IMR-90 (cell line): ENCODE data around the gene FAM161A. TPM values are rescaled to one million over a fixed set of nuclear protein-coding genes. Genes with fewer than 3 reads are reported as not detected.

ENCODE experiments used
- ATAC-seq: fragments of 200-7000 bp; cut with Tn5 transposase; 2 replicates; pipeline ENCODE4 v1.9.1; 2020; ENCODE audit warnings: low read depth, mild to moderate bottlenecking, moderate library complexity
- BruUV-seq: library from RNA; stranded (reverse); fragments of 400-500 nt; replicated peaks from 2 replicates; lab custom pipeline; 2021; lab: Mats Ljungman, UMichigan
- CTCF ChIA-PET: fragments of 300-600 bp; formaldehyde crosslinking; extraction: SDS; loops from one replicate; lab custom pipeline; 2021; ENCODE audit warnings: antibody characterized with exemption; lab: Yijun Ruan, JAX
- POLR2A ChIA-PET: fragments of 300-600 bp; sonication (Branson Sonifier 250); formaldehyde crosslinking; loops from one replicate; lab custom pipeline; 2022; ENCODE audit warnings: antibody characterized with exemption; ENCODE audit not compliant: unreplicated experiment; lab: Charles Lee
- DNase-seq: peaks from one replicate; pipeline ENCODE4 v3.0.0; 2013
- H2AFZ ChIP-seq: replicated peaks from 2 replicates; pipeline ENCODE3; 2013; ENCODE audit warnings: low read length, mild to moderate bottlenecking; ENCODE audit not compliant: poor library complexity
- H2AK5ac ChIP-seq: 2 replicates; pipeline ENCODE4 v1.6.1; 2013; ENCODE audit warnings: low read depth, low read length, inconsistent platforms
- H2AK9ac ChIP-seq: replicated peaks from 2 replicates; pipeline ENCODE3; 2013; ENCODE audit warnings: mild to moderate bottlenecking, low read depth, low read length, moderate library complexity; ENCODE audit not compliant: poor library complexity
- H2BK120ac ChIP-seq: 2 replicates; pipeline ENCODE4 v1.6.1; 2013; ENCODE audit warnings: low read depth, low read length, inconsistent platforms
- H2BK15ac ChIP-seq: 3 replicates; pipeline ENCODE4 v1.6.1; 2013; ENCODE audit warnings: low read depth, low read length, inconsistent platforms
- H2BK20ac ChIP-seq: 2 replicates; pipeline ENCODE4 v1.6.1; 2013; ENCODE audit warnings: low read depth, mild to moderate bottlenecking, inconsistent platforms, low read length, moderate library complexity
- H2BK5ac ChIP-seq: 2 replicates; pipeline ENCODE4 v1.6.1; 2013; ENCODE audit warnings: mild to moderate bottlenecking, low read depth, low read length, inconsistent platforms; ENCODE audit not compliant: poor library complexity, severe bottlenecking
- H3K14ac ChIP-seq: replicated peaks from 2 replicates; pipeline ENCODE4 v1.6.1; 2013; ENCODE audit warnings: low read depth, low read length, inconsistent platforms
- H3K18ac ChIP-seq: 2 replicates; pipeline ENCODE4 v1.6.1; 2013; ENCODE audit warnings: low read depth, low read length, control low read depth
- H3K23ac ChIP-seq: 2 replicates; pipeline ENCODE4 v1.6.1; 2013; ENCODE audit warnings: low read depth, low read length, inconsistent platforms
- H3K27ac ChIP-seq: 2 replicates; pipeline ENCODE4 v1.5.1; 2013; ENCODE audit warnings: mild to moderate bottlenecking, control low read depth, low read length; ENCODE audit not compliant: insufficient read depth
- H3K27me3 ChIP-seq: 2 replicates; pipeline ENCODE4 v1.6.1; 2013; ENCODE audit warnings: low read length; ENCODE audit not compliant: control insufficient read depth, insufficient read depth
- H3K36me3 ChIP-seq: 2 replicates; pipeline ENCODE4 v1.6.1; 2013; ENCODE audit warnings: low read length, mixed read lengths; ENCODE audit not compliant: control insufficient read depth, insufficient read depth
- H3K4ac ChIP-seq: 2 replicates; pipeline ENCODE4 v1.6.1; 2013; ENCODE audit warnings: low read depth, low read length, inconsistent platforms
- H3K4me1 ChIP-seq: 2 replicates; pipeline ENCODE4 v1.6.1; 2013; ENCODE audit warnings: low read length, mixed read lengths; ENCODE audit not compliant: control insufficient read depth, insufficient read depth
- H3K4me2 ChIP-seq: 2 replicates; pipeline ENCODE4 v1.6.1; 2013; ENCODE audit warnings: low read depth, mild to moderate bottlenecking, control low read depth, low read length, moderate library complexity
- H3K4me3 ChIP-seq: 2 replicates; pipeline ENCODE4 v1.5.1; 2013; ENCODE audit warnings: low read depth, mild to moderate bottlenecking, control low read depth, low read length, moderate library complexity; ENCODE audit not compliant: insufficient read depth
- H3K56ac ChIP-seq: 2 replicates; pipeline ENCODE4 v1.6.1; 2013; ENCODE audit warnings: low read length, inconsistent platforms; ENCODE audit not compliant: insufficient read depth; ENCODE audit errors: extremely low read depth
- H3K79me1 ChIP-seq, 2 experiments: 2 replicates each; pipeline ENCODE4 v1.6.1; 2013; ENCODE audit warnings: low read length in 2 of 2, inconsistent platforms in 1 of 2, low read depth in 1 of 2
- H3K9ac ChIP-seq: 2 replicates; pipeline ENCODE4 v1.6.1; 2013; ENCODE audit warnings: low read depth, low read length, control low read depth
- H3K9me1 ChIP-seq: 2 replicates; pipeline ENCODE4 v1.6.1; 2013; ENCODE audit warnings: low read length, inconsistent platforms; ENCODE audit not compliant: insufficient read depth
- H3K9me3 ChIP-seq: 2 replicates; pipeline ENCODE4 v1.6.1; 2013; ENCODE audit warnings: low read length; ENCODE audit not compliant: control insufficient read depth, insufficient read depth
- H4K20me1 ChIP-seq: 2 replicates; pipeline ENCODE4 v1.6.1; 2013; ENCODE audit warnings: low read length, inconsistent platforms; ENCODE audit not compliant: insufficient read depth
- H4K5ac ChIP-seq: 2 replicates; pipeline ENCODE4 v1.6.1; 2013; ENCODE audit warnings: mild to moderate bottlenecking, low read depth, low read length, control low read depth
- H4K8ac ChIP-seq, 2 experiments: 2 replicates each; pipeline ENCODE4 v1.6.1; 2013; ENCODE audit warnings: low read depth in 2 of 2, low read length in 2 of 2, control low read depth in 1 of 2, inconsistent platforms in 1 of 2
- H4K91ac ChIP-seq: 2 replicates; pipeline ENCODE4 v1.6.1; 2013; ENCODE audit warnings: low read depth, low read length, inconsistent platforms; ENCODE audit not compliant: insufficient read depth
- BHLHE40 ChIP-seq: fragments of 150-350 bp; IDR thresholded peaks from 2 replicates; pipeline ENCODE4 v1.6.1; 2016; ENCODE audit warnings: mild to moderate bottlenecking, low read depth, low read length
- CEBPB ChIP-seq: IDR thresholded peaks from 2 replicates; pipeline ENCODE4 v1.6.1; 2012; ENCODE audit warnings: low read depth, low read length, improper control_type of control experiment
- CHD1 ChIP-seq: IDR thresholded peaks from 2 replicates; pipeline ENCODE4 v1.6.1; 2012; ENCODE audit warnings: low read depth, low read length, improper control_type of control experiment
- CTCF ChIP-seq: conservative IDR thresholded peaks from 2 replicates; pipeline ENCODE4 v1.5.1; 2012; ENCODE audit warnings: mild to moderate bottlenecking, low read depth, low read length, improper control_type of control experiment
- ELK1 ChIP-seq: fragments of 150-350 bp; IDR thresholded peaks from 2 replicates; pipeline ENCODE4 v1.6.1; 2016; ENCODE audit warnings: low read depth, mild to moderate bottlenecking, low read length, moderate library complexity, borderline replicate concordance
- FOS ChIP-seq: fragments of 150-350 bp; IDR thresholded peaks from 2 replicates; pipeline ENCODE4 v1.6.1; 2016; ENCODE audit warnings: low read depth, low read length
- MAFK ChIP-seq: IDR thresholded peaks from 2 replicates; pipeline ENCODE4 v1.6.1; 2012; ENCODE audit warnings: low read depth, low read length, improper control_type of control experiment
- MAZ ChIP-seq: IDR thresholded peaks from 2 replicates; pipeline ENCODE4 v1.6.1; 2012; ENCODE audit warnings: low read depth, mild to moderate bottlenecking, low read length, improper control_type of control experiment, moderate library complexity, borderline replicate concordance
- MXI1 ChIP-seq: IDR thresholded peaks from 2 replicates; pipeline ENCODE4 v1.6.1; 2012; ENCODE audit warnings: low read depth, mild to moderate bottlenecking, low read length, moderate library complexity, borderline replicate concordance
- NFE2L2 ChIP-seq: fragments of 150-350 bp; IDR thresholded peaks from 2 replicates; pipeline ENCODE4 v1.6.1; 2016; ENCODE audit warnings: low read depth, mild to moderate bottlenecking, low read length
- POLR2A ChIP-seq: IDR thresholded peaks from 2 replicates; pipeline ENCODE4 v1.6.1; 2012; ENCODE audit warnings: mild to moderate bottlenecking, low read depth, low read length
- RAD21 ChIP-seq: IDR thresholded peaks from 2 replicates; pipeline ENCODE4 v1.6.1; 2012; ENCODE audit warnings: low read length, improper control_type of control experiment
- RCOR1 ChIP-seq: IDR thresholded peaks from 2 replicates; pipeline ENCODE4 v1.6.1; 2012; ENCODE audit warnings: mild to moderate bottlenecking, low read length, improper control_type of control experiment; ENCODE audit not compliant: insufficient replicate concordance
- RFX5 ChIP-seq: IDR thresholded peaks from 2 replicates; pipeline ENCODE4 v1.8.0; 2012; ENCODE audit warnings: low read depth, mild to moderate bottlenecking, low read length, moderate library complexity
- SMC3 ChIP-seq: fragments of 150-350 bp; IDR thresholded peaks from 2 replicates; pipeline ENCODE4 v1.6.1; 2016; ENCODE audit warnings: low read depth, mild to moderate bottlenecking, antibody characterized with exemption, low read length, moderate library complexity
- WGBS, 2 experiments: methylation state at CpG; one replicate each; pipeline versions ENCODE4 v1.1.5 to v1.1.7; 2013; ENCODE audit warnings: missing lambda C conversion rate in 2 of 2; ENCODE audit not compliant: insufficient read length in 1 of 2; ENCODE audit errors: extremely low coverage in 2 of 2; 5-methylcytosine and 5-hydroxymethylcytosine counted together
- dilution Hi-C: fragments of 300-500 bp; cut with HindIII; formaldehyde crosslinking; loops from one replicate; pipeline ENCODE4 v1.14.3; 2018; ENCODE audit warnings: low sequenced_read_pairs; ENCODE audit not compliant: unreplicated experiment
- in situ Hi-C: fragments of 300-500 bp; cut with MboI; formaldehyde crosslinking; loops from 3 replicates; pipeline ENCODE4 v1.14.3; 2019; ENCODE audit warnings: low sequenced_read_pairs, inconsistent platforms, mixed read lengths
- intact Hi-C: fragments of 100-400 bp; cut with micrococcal nuclease; formaldehyde crosslinking; loops from 2 replicates; pipeline ENCODE4 v1.10.0; 2022
- polyA plus RNA-seq, 3 experiments: library from polyadenylated mRNA; depleted of rRNA; stranded (reverse); fragments of >200 nt; gene quantifications; 2 replicates each; pipeline ENCODE4 v1.2.3, GENCODE V29; 2012; ENCODE audit warnings: low replicate concordance in 1 of 3
- total RNA-seq: library from RNA; depleted of rRNA; stranded (reverse); fragments of >200 nt; gene quantifications from 2 replicates; pipeline ENCODE4 v1.2.3, GENCODE V29; 2012
- TF ChIP-seq, protein P1 (sequence below): fragments of 150-350 bp; IDR thresholded peaks from 2 replicates; pipeline ENCODE4 v1.6.1; 2017; ENCODE audit warnings: mild to moderate bottlenecking, antibody characterized with exemption, low read length, low read depth

The FAM161A gene
- total and polyA plus RNA-seq, 2 of the 4 experiments (the other 2 are of a cell fraction): 0.80 to 1.3 TPM

DNA sequence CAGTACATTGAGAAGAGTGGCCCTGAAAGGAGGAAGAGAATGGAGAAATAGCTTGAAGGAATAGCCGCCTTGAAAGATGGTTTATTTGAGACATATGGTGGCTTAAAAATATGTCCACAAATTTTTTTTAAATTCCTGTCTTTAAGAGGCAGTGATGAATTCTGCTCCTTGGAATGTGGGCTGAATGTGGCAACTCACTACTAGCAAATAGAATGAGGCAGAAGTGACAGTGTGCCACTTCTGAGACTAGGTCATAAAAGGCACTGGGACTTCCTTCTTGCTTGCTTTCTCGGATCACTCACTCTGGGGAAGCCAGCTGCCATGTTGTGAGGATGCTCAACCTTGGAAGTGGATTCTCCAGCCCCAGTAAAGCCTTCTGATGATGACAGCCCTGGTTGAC is 67.0 kb downstream of the FAM161A start:
- dilution Hi-C loops: no loop called here
- Histone ChIP-seq H3K27me3 (peaks cover 2% of the 10 kb centered on the region; the same call in 1 of the 2 replicates), H4K5ac (no peak overlapping the region), H3K18ac (no peak overlapping the region), H2BK120ac (no peak overlapping the region), H3K4me3 (no peak overlapping the region), H3K4me2 (no peak overlapping the region), H4K8ac (no peak overlapping the region), H2AK5ac (no peak overlapping the region), H3K4ac (no peak overlapping the region), H3K4me1 (no peaks in the 10 kb centered on the region), H3K27ac (no peak overlapping the region), H3K23ac (no peak overlapping the region), H3K14ac (no peak overlapping the region), H4K20me1 (no peaks in the 10 kb centered on the region), H2BK5ac (no peak overlapping the region), H3K9ac (no peak overlapping the region), H3K9me1 (no peaks in the 10 kb centered on the region), H2AK9ac (no peak overlapping the region), H3K79me1 (no peaks in the 10 kb centered on the region), H2AFZ (no peak overlapping the region), H3K36me3 (no peaks in the 10 kb centered on the region), H4K91ac (no peak overlapping the region), H2BK15ac (no peak overlapping the region), H3K9me3 (peaks cover 4% of the 10 kb centered on the region), H2BK20ac (no peak overlapping the region), H3K56ac (no peak overlapping the region)
- BruUV-seq: no TSS peak
- TF ChIP-seq CTCF: no peak
- no peak for TF ChIP-seq POLR2A
- TF ChIP-seq, protein P1, sequence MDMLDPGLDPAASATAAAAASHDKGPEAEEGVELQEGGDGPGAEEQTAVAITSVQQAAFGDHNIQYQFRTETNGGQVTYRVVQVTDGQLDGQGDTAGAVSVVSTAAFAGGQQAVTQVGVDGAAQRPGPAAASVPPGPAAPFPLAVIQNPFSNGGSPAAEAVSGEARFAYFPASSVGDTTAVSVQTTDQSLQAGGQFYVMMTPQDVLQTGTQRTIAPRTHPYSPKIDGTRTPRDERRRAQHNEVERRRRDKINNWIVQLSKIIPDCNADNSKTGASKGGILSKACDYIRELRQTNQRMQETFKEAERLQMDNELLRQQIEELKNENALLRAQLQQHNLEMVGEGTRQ: no peak
- no peak for TF ChIP-seq MXI1
- TF ChIP-seq MAZ: no peak
- no peak for TF ChIP-seq CEBPB
- no peak for TF ChIP-seq FOS
- no peak for TF ChIP-seq RAD21
- TF ChIP-seq MAFK: no peak
- TF ChIP-seq CHD1: no peak
- TF ChIP-seq SMC3: no peak
- TF ChIP-seq BHLHE40: no peak
- TF ChIP-seq ELK1: no peak
- TF ChIP-seq RFX5: no peak
- TF ChIP-seq NFE2L2: no peak
- no peak for TF ChIP-seq RCOR1
- ChIA-PET POLR2A (no interaction called here), CTCF (interaction anchor here (0.6 kb wide), 1 partner anchor 9 kb away, joined by 4 read pairs; no protein-coding TSS in a partner anchor)
- ATAC-seq (no peak), DNase-seq (no peak)
- no CpG with 5 or more reads among the region's 2 CpGs for WGBS, 2 experiments
- in situ Hi-C loops: no loop called here
- intact Hi-C loops: no loop called here
